Esophagus muscularis mucosa (tissue), 4 donors: ENCODE measurements around the gene SLC44A4. TPM values are rescaled to one million over a fixed set of nuclear protein-coding genes. Genes with fewer than 3 reads are reported as not detected.
A peak's percentile ranks its signal among the peaks of the same experiment; 100 is the strongest.

Source experiments
- DNase-seq: peaks from one replicate; pipeline ENCODE4 v3.0.0-alpha.2; 2017; ENCODE audit errors: extremely low spot score
- H3K27ac ChIP-seq, 4 donors: fragments of 200-600 bp; sonication (generic); replicated peaks in 1 of 4; 1 replicate in 3 of 4; 2 replicates in 1 of 4; pipeline ENCODE4 v1.5.1; 2016 to 2019; ENCODE audit warnings: mild to moderate bottlenecking in 1 of 4
- H3K27me3 ChIP-seq, 4 donors: fragments of 200-600 bp; sonication (generic); one replicate each; pipeline versions ENCODE4 v1.5.1 to v1.6.0; 2016 to 2019
- H3K36me3 ChIP-seq, 4 donors: fragments of 200-600 bp; sonication (generic); one replicate each; pipeline ENCODE4 v1.5.1; 2016 to 2019
- H3K4me1 ChIP-seq, 4 donors: fragments of 200-600 bp; sonication (generic); one replicate each; pipeline ENCODE4 v1.5.1; 2016 to 2019
- H3K4me3 ChIP-seq, 4 donors: fragments of 200-600 bp; sonication (generic); 1 replicate in 2 of 4; 2 replicates in 2 of 4; pipeline ENCODE4 v1.5.1; 2016 to 2019; ENCODE audit warnings: mild to moderate bottlenecking in 4 of 4, moderate library complexity in 1 of 4
- H3K9me3 ChIP-seq, 4 donors: fragments of 200-600 bp; sonication (generic); 1 replicate in 3 of 4; 2 replicates in 1 of 4; pipeline ENCODE4 v1.5.1; 2016 to 2019
- CTCF ChIP-seq, 3 experiments: fragments of 200-600 bp in 2 of 3; fragments of 450-650 bp in 1 of 3; sonication (generic) in 2 of 3; IDR thresholded peaks; one replicate each; pipeline ENCODE4 v1.5.1; 2017 to 2019; ENCODE audit warnings: antibody characterized with exemption in 3 of 3, mild to moderate bottlenecking in 2 of 3, moderate library complexity in 1 of 3
- EP300 ChIP-seq: sonication (generic); formaldehyde crosslinking; IDR thresholded peaks from one replicate; pipeline ENCODE4 v1.6.1; 2017; ENCODE audit warnings: antibody characterized with exemption
- POLR2A ChIP-seq: fragments of 450-650 bp; IDR thresholded peaks from one replicate; pipeline ENCODE4 v1.6.1; 2017; ENCODE audit warnings: antibody characterized with exemption, moderate library complexity, mild to moderate bottlenecking, low read depth
- POLR2AphosphoS5 ChIP-seq, 2 donors: sonication (generic); formaldehyde crosslinking; IDR thresholded peaks; one replicate each; pipeline ENCODE4 v1.6.1; 2017; ENCODE audit warnings: antibody characterized with exemption in 2 of 2
- WGBS: methylation state at CpG from one replicate; pipeline ENCODE4 v1.1.5; 2018; 5-methylcytosine and 5-hydroxymethylcytosine counted together
- intact Hi-C: fragments of 100-400 bp; cut with DNase I; formaldehyde crosslinking; loops from one replicate; pipeline ENCODE4 v1.15.1; 2023
- total RNA-seq, 4 donors: library from RNA; depleted of rRNA; stranded (reverse); fragments of >200 nt; gene quantifications; one replicate each; pipeline versions ENCODE4 v1.1.0 to v1.2.1, GENCODE V29; 2016

Gene SLC44A4
- total RNA-seq, 4 donors from 2014 or later = 0.19 to 0.80 TPM; not detected in 2

GRCh38 chr6:31896856-31897611, 18.2 kb upstream of the SLC44A4 start:
- intact Hi-C loops = loop anchor here (5.0 kb wide), 1 partner anchor 55 kb away; no protein-coding TSS in a partner anchor
- peaks cover 25 to 47% (median 40%) of the 10 kb centered on the region in 4 donors for H3K4me1 ChIP-seq
- peak overlapping the region; percentile 80 to 94 (median 88) for H3K4me3 ChIP-seq
- TF ChIP-seq EP300 (no peak), POLR2AphosphoS5 (IDR thresholded peaks at IDR 0.05) (no peak), CTCF (IDR thresholded peaks at IDR 0.05) (no peak), POLR2A (no peak)
- H3K27me3 ChIP-seq = no peaks in the 10 kb centered on the region
- 0% methylated on average over 12 of the region's 62 CpGs for WGBS
- no peak for DNase-seq
- H3K27ac ChIP-seq = peak overlapping the region; percentile 86 to 92 (median 88)
- H3K9me3 ChIP-seq = no peaks in the 10 kb centered on the region
- peaks cover 29 to 36% (median 33%) of the 10 kb centered on the region in 4 donors for H3K36me3 ChIP-seq

GRCh38 chr6:31896493-31896855, 17.7 kb upstream of the SLC44A4 start:
- DNase-seq = no peak
- 19% methylated on average over 3 of the region's 4 CpGs for WGBS
- peak overlapping the region; percentile 80 to 94 (median 88) for H3K4me3 ChIP-seq
- H3K9me3 ChIP-seq = no peaks in the 10 kb centered on the region
- TF ChIP-seq CTCF (IDR thresholded peaks at IDR 0.05) (no peak), POLR2A (no peak), POLR2AphosphoS5 (IDR thresholded peaks at IDR 0.05) (no peak), EP300 (no peak)
- H3K27me3 ChIP-seq = no peaks in the 10 kb centered on the region
- peak overlapping the region; percentile 86 to 92 (median 88) for H3K27ac ChIP-seq
- intact Hi-C loops = loop anchor here (5.0 kb wide), 1 partner anchor 56 kb away; no protein-coding TSS in a partner anchor
- H3K36me3 ChIP-seq = peaks cover 29 to 41% (median 38%) of the 10 kb centered on the region in 4 donors
- peaks cover 25 to 47% (median 39%) of the 10 kb centered on the region in 4 donors for H3K4me1 ChIP-seq

GRCh38 chr6:31892821-31893220, 14.0 kb upstream of the SLC44A4 start:
- intact Hi-C loops = no loop called here
- WGBS = 71% methylated on average over 2 of the region's 6 CpGs

GRCh38 chr6:31889331-31889972, 10.7 kb upstream of the SLC44A4 start:
- no peak for DNase-seq
- TF ChIP-seq POLR2A = no peak
- no peak for TF ChIP-seq CTCF (IDR thresholded peaks at IDR 0.05)
- no peak for TF ChIP-seq POLR2AphosphoS5 (IDR thresholded peaks at IDR 0.05)
- TF ChIP-seq EP300 = no peak
- WGBS = 87% methylated on average over 3 of the region's 3 CpGs
- H3K4me1 ChIP-seq = no peaks in the 10 kb centered on the region
- H3K27me3 ChIP-seq = no peaks in the 10 kb centered on the region
- no peak overlapping the region for H3K4me3 ChIP-seq
- peaks cover 52 to 100% (median 93%) of the 10 kb centered on the region in 4 donors for H3K36me3 ChIP-seq
- intact Hi-C loops = no loop called here
- H3K9me3 ChIP-seq = no peaks in the 10 kb centered on the region
- no peak overlapping the region for H3K27ac ChIP-seq

More at GRCh38 chr6:31892821-31893220, 14.0 kb upstream of the SLC44A4 start:
- H3K9me3 ChIP-seq = no peaks in the 10 kb centered on the region
- peaks cover 40 to 77% (median 70%) of the 10 kb centered on the region in 4 donors for H3K36me3 ChIP-seq
- TF ChIP-seq POLR2A = no peak
- no peak for TF ChIP-seq EP300
- no peak for TF ChIP-seq CTCF (IDR thresholded peaks at IDR 0.05)
- no peak for TF ChIP-seq POLR2AphosphoS5 (IDR thresholded peaks at IDR 0.05)
- H3K27me3 ChIP-seq = no peaks in the 10 kb centered on the region
- H3K4me3 ChIP-seq = no peak overlapping the region
- H3K27ac ChIP-seq = no peak overlapping the region
- H3K4me1 ChIP-seq = peaks cover 7 to 13% (median 12%) of the 10 kb centered on the region in 4 donors
- DNase-seq = no peak
